ENCODE results near the gene LTBP2.

DNA sequence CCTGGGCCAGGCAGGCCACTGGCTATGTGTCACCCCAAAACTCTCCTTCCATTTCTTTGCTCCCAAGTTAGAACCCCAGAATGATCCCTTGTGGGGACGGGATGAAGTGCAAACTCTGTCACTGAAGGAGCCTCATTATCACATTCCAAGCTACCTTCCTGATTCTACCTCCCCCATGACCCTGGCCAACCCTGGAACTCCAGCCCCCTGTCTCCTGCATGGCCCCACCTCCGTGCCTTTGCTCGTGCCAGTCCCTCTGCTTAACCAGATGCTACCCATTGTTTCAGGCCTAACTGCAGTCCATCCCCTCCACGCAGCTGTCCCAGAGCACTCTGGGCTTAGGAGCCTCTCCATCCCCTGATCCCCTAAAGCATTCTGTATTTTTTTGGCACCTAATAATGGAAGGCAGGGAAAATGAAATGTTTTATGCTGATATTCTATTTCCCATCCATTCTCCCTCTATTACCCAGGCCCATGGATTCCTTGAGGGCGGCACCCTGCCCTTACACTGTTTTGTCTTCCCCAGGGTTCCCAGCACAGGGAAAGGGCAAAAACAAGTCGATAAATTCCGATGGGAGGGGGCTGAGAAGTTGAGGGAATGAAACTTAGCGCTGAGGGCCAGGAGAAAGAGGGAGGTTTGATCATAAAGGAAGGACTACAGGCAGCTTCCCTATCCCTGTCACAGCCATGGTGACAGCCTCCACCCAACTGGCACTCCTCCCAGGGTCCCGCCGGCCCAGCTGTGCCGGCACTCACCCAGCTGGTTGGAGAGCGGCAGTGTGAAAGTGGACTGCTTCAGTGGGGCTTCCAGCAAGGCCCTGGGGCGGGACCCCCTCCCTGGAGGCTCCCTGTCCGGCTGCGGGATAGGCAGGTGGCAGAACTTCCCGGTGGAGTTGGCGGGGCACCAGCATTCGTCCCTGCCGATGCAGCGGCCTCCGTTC is 60.3 kb downstream of the LTBP2 start:
- TF ChIP-seq, protein P1, sequence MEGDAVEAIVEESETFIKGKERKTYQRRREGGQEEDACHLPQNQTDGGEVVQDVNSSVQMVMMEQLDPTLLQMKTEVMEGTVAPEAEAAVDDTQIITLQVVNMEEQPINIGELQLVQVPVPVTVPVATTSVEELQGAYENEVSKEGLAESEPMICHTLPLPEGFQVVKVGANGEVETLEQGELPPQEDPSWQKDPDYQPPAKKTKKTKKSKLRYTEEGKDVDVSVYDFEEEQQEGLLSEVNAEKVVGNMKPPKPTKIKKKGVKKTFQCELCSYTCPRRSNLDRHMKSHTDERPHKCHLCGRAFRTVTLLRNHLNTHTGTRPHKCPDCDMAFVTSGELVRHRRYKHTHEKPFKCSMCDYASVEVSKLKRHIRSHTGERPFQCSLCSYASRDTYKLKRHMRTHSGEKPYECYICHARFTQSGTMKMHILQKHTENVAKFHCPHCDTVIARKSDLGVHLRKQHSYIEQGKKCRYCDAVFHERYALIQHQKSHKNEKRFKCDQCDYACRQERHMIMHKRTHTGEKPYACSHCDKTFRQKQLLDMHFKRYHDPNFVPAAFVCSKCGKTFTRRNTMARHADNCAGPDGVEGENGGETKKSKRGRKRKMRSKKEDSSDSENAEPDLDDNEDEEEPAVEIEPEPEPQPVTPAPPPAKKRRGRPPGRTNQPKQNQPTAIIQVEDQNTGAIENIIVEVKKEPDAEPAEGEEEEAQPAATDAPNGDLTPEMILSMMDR (IDR thresholded peaks at IDR 0.05) = no peak
- TF ChIP-seq TP53 (CRISPR knock-in tag; IDR thresholded peaks at IDR 0.05) (no peak), RCOR1 (IDR thresholded peaks at IDR 0.05; ENCODE audit: low read depth, low read length) (no peak), MAFK (IDR thresholded peaks at IDR 0.05; ENCODE audit: partially characterized antibody) (no peak), CHD2 (IDR thresholded peaks at IDR 0.05; ENCODE audit: low read length, partially characterized antibody) (no peak), POLR2A (IDR thresholded peaks at IDR 0.05; ENCODE audit: low read length) (no peak), KDM1A (IDR thresholded peaks at IDR 0.05; ENCODE audit: low read depth) (no peak), CEBPB (IDR thresholded peaks at IDR 0.05) (no peak), KDM5A (IDR thresholded peaks at IDR 0.05) (no peak), CBX2 (IDR thresholded peaks at IDR 0.05; ENCODE audit: borderline replicate concordance, low read depth) (no peak)
- TF ChIP-seq, protein P2, sequence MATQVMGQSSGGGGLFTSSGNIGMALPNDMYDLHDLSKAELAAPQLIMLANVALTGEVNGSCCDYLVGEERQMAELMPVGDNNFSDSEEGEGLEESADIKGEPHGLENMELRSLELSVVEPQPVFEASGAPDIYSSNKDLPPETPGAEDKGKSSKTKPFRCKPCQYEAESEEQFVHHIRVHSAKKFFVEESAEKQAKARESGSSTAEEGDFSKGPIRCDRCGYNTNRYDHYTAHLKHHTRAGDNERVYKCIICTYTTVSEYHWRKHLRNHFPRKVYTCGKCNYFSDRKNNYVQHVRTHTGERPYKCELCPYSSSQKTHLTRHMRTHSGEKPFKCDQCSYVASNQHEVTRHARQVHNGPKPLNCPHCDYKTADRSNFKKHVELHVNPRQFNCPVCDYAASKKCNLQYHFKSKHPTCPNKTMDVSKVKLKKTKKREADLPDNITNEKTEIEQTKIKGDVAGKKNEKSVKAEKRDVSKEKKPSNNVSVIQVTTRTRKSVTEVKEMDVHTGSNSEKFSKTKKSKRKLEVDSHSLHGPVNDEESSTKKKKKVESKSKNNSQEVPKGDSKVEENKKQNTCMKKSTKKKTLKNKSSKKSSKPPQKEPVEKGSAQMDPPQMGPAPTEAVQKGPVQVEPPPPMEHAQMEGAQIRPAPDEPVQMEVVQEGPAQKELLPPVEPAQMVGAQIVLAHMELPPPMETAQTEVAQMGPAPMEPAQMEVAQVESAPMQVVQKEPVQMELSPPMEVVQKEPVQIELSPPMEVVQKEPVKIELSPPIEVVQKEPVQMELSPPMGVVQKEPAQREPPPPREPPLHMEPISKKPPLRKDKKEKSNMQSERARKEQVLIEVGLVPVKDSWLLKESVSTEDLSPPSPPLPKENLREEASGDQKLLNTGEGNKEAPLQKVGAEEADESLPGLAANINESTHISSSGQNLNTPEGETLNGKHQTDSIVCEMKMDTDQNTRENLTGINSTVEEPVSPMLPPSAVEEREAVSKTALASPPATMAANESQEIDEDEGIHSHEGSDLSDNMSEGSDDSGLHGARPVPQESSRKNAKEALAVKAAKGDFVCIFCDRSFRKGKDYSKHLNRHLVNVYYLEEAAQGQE (IDR thresholded peaks at IDR 0.05) = no peak
